ENCODE results near the gene PTPRN2. TPM values are rescaled to one million over a fixed set of nuclear protein-coding genes. Genes with fewer than 3 reads are reported as not detected.

Gene PTPRN2
- total RNA-seq, 2 experiments from 2014 or later, result 0.46 to 0.51 TPM

DNA sequence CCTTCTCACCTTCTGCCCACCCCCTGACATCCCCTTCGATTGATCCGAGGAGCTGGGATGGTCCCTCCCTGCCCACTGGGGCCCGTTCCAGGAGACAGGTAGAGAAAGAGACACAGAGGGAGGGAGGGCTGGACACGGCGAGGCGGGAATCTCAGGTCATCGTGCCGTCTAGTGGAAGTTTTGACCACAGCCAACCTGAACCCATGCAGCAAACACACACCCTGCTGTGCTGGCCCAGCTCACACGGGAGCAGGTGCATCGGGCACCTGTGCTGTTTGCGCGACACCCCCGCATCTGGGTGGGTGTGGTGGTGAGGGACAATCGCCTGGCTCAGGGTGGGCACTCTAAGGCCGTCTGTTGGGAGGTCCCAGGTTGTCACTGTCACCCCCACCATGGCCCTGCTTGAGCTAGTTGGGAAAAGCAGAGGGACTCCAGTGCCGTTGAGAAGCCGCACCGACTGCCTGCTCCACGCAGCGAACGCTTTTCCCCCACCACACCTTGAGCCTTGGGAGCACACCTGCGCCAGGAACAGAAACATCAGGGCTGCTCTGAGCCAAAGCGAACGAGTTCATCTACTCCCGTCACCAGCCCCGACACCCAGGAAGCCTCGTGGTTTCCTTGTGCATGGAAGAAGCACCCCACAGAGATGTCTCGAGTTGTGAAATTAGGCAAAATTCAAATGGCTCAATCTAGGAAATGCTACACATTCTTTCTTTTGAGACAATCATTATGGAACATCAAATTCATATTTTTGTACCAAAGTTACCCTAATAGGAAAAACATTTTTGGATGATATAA is 965.0 kb downstream of the PTPRN2 start:
- no peak overlapping the region for H3K4me3 Mint-ChIP-seq
- no peak for DNase-seq
- peaks cover 56% of the 10 kb centered on the region for H3K4me1 Mint-ChIP-seq
- H3K36me3 Mint-ChIP-seq (ENCODE audit: low read depth), result no peaks in the 10 kb centered on the region
- POLR2A ChIA-PET, result no interaction called here
- ATAC-seq, result no peak
- no peak overlapping the region for H3K27ac Mint-ChIP-seq
- H3K9me3 Mint-ChIP-seq (ENCODE audit: low read depth), result no peaks in the 10 kb centered on the region
- no peaks in the 10 kb centered on the region for H3K27me3 Mint-ChIP-seq
- intact Hi-C loops (cut with DNase I, micrococcal nuclease), result no loop called here
- CTCF ChIA-PET, result interaction anchor here (1.5 kb wide), 1 partner anchor 11 kb away, joined by 3 read pairs; no protein-coding TSS in a partner anchor

DNA sequence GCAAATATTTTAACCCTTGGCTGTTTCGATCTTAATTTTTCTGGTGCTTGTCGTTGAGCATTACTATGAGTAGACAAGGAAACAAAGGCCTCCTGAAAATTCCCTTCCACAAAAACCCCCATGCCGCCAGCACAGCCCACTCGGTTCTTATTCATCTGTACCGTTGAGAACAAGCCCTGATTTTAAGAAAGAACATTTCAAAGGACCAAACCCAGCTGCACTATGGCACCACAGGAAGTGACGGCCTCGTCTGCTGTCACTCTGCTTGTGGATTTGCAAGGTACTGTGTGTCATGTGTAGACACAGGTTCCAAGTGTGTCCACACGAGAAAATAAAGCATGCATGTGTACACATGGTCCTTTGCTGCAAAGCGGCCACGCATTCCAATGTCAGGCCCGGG is 965.6 kb downstream of the PTPRN2 start:
- H3K27ac Mint-ChIP-seq, result no peak overlapping the region
- DNase-seq (peak; percentile 41), ATAC-seq (peak; percentile 59)
- intact Hi-C loops (cut with DNase I, micrococcal nuclease), result no loop called here
- H3K27me3 Mint-ChIP-seq, result no peaks in the 10 kb centered on the region
- H3K36me3 Mint-ChIP-seq (ENCODE audit: low read depth), result no peaks in the 10 kb centered on the region
- H3K9me3 Mint-ChIP-seq (ENCODE audit: low read depth), result no peaks in the 10 kb centered on the region
- POLR2A ChIA-PET, result no interaction called here
- H3K4me3 Mint-ChIP-seq, result no peak overlapping the region
- CTCF ChIA-PET, result no interaction called here
- peaks cover 50% of the 10 kb centered on the region for H3K4me1 Mint-ChIP-seq

DNA sequence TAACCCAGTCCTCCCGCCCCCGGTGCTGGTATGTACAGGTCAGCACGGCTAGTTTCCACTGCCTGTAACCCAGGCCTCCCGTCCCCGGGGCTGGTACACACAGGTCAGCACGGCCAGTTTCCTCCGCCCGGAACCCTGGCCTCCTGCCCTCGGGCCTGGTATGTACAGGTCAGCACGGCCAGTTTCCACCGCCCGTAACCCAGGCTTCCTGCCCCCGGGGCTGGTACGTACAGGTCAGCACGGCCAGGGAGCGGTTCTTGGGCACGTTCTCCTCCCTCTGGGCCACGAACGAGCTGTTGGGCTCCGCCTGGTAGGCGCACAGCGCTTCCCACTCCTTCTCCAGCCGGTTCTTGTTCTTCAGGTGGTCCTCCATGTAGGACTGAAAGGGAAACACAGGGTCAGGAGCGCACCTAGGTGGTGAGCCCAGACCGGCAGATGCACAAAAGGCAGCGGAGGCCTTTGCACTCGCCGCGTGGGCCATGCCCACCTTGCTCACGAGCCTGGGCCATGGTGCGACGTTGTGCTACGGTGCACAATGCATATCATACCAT is 966.4 kb downstream of the PTPRN2 start:
- no peaks in the 10 kb centered on the region for H3K9me3 Mint-ChIP-seq (ENCODE audit: low read depth)
- no peak overlapping the region for H3K4me3 Mint-ChIP-seq
- ChIA-PET CTCF (no interaction called here), POLR2A (no interaction called here)
- ATAC-seq, result no peak
- DNase-seq, result no peak
- no peaks in the 10 kb centered on the region for H3K27me3 Mint-ChIP-seq
- intact Hi-C loops (cut with DNase I, micrococcal nuclease), result no loop called here
- H3K27ac Mint-ChIP-seq, result no peak overlapping the region
- H3K36me3 Mint-ChIP-seq (ENCODE audit: low read depth), result no peaks in the 10 kb centered on the region
- peaks cover 42% of the 10 kb centered on the region for H3K4me1 Mint-ChIP-seq

DNA sequence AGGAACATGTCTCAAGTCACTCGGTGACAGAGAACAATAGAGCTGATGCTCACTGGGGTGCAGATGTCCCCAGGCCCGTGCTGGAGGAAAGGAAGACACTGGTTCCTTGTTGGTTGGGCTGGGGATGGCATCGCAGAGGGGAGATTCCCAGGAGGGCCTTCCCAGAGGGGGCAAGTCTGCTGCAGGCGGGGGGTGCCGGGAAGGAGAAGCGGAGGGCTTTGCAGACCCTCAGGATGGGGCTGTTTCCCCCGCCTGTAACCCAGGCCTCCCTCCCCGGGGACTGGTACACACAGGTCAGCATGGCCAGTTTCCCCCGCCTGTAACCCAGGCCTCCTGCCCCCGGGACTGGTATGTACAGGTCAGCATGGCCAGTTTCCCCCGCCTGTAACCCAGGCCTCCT is 967.0 kb downstream of the PTPRN2 start:
- ATAC-seq (no peak), DNase-seq (no peak)
- intact Hi-C loops (cut with DNase I, micrococcal nuclease), result no loop called here
- Mint-ChIP-seq H3K27ac (no peak overlapping the region), H3K9me3 (ENCODE audit: low read depth) (no peaks in the 10 kb centered on the region), H3K36me3 (ENCODE audit: low read depth) (no peaks in the 10 kb centered on the region), H3K4me3 (no peak overlapping the region), H3K27me3 (no peaks in the 10 kb centered on the region), H3K4me1 (peaks cover 36% of the 10 kb centered on the region)
- ChIA-PET CTCF (interaction anchor here (0.7 kb wide), 1 partner anchor 30 kb away, joined by 3 read pairs; no protein-coding TSS in a partner anchor), POLR2A (no interaction called here)

DNA sequence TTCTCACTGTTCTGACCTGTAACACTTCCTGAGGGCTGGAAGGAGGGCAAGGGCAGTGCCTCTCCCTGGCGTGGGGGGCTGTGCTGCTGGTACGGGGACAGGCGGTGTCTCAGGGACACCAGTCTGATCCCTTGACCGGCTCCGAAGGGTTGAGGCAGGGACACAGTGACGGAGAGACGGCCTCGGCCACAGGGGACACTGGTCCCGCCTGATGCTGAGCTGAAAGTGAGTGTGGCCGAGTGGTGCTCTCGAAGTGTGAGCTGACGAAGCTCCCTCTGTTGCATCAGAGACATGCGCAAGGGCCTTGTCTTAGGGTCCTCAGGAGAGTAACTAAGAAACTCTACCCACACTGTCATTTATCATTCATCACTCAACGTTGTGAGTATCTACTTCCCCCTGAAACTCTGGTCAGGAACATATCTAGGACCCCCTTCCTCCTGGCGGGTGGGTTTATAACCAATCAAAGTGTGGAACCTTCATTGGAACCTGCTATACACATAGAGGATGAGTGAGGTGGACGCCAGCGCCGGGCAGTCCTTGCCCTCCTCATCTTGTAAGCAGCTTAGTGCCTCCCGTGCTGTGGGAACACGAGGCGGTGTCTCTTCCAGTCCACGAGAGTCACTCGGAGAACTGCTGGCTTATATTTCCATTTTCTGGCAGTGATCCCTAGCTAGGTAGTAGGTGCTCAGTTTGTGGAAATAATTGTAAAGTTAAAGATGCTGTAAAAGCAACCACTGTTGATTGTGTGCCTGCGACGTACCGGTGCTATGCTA is 967.7 kb downstream of the PTPRN2 start:
- ChIA-PET CTCF (interaction anchor here (0.6 to 0.7 kb wide), 2 partner anchors 29 to 73 kb away, joined by 3 read pairs; no protein-coding TSS in a partner anchor), POLR2A (interaction anchor here (0.6 kb wide), 1 partner anchor 1070 kb away, joined by 3 read pairs; no protein-coding TSS in a partner anchor)
- Mint-ChIP-seq H3K27ac (no peak overlapping the region), H3K27me3 (no peaks in the 10 kb centered on the region), H3K4me1 (peaks cover 30% of the 10 kb centered on the region), H3K36me3 (ENCODE audit: low read depth) (no peaks in the 10 kb centered on the region), H3K9me3 (ENCODE audit: low read depth) (no peaks in the 10 kb centered on the region), H3K4me3 (no peak overlapping the region)
- intact Hi-C loops (cut with DNase I, micrococcal nuclease), result loop anchor here in 1 of 2 experiments (10.0 kb wide), 1 partner anchor 255 kb away; no protein-coding TSS in a partner anchor
- DNase-seq (no peak), ATAC-seq (no peak)

DNA sequence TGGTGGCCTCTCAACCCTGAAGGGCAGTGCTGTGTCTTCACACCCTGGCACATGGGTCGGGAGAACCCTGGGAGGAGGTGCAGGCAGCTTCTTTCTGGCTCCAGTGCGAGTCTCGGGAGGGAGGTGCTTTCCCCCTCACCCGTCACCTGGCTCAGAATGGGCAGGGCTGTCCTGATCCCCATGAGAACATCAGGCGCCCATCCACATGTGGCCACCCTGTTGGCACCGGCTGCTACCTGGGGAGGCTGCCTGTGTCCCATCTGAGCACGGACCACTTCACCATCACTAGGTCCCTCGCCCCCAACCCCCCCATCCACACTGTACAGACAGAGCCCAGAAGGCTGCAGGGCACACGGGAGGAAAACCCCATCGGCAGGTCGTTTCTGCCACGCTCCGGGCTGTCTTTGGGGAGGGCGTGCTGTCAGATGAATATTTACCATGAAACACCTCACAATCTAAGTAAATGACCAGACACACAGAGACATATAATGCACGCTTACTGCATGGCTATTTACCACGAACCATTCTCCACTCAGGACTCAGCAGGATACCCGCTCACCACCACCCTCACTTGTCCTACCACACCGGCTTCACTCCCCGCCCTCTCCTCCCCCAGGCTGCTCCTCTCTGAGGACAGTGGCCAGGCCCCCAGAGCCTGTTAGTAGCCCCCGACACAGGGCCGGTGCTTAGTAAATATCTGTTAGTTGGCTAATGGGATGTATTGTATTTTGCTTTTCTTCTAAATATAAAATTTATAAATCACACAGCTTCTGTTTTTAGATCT is 968.6 kb downstream of the PTPRN2 start:
- Mint-ChIP-seq H3K36me3 (ENCODE audit: low read depth) (no peaks in the 10 kb centered on the region), H3K27me3 (no peaks in the 10 kb centered on the region), H3K4me3 (no peak overlapping the region), H3K9me3 (ENCODE audit: low read depth) (no peaks in the 10 kb centered on the region), H3K27ac (no peak overlapping the region), H3K4me1 (peaks cover 27% of the 10 kb centered on the region)
- POLR2A ChIA-PET, result interaction anchor here (0.6 kb wide), 1 partner anchor 1071 kb away, joined by 3 read pairs; no protein-coding TSS in a partner anchor
- ATAC-seq, result no peak
- intact Hi-C loops (cut with DNase I, micrococcal nuclease), result loop anchor here in 1 of 2 experiments (10.0 kb wide), 1 partner anchor 256 kb away; no protein-coding TSS in a partner anchor
- CTCF ChIA-PET, result interaction anchor here (0.6 kb wide), 1 partner anchor 74 kb away, joined by 3 read pairs; no protein-coding TSS in a partner anchor
- no peak for DNase-seq

DNA sequence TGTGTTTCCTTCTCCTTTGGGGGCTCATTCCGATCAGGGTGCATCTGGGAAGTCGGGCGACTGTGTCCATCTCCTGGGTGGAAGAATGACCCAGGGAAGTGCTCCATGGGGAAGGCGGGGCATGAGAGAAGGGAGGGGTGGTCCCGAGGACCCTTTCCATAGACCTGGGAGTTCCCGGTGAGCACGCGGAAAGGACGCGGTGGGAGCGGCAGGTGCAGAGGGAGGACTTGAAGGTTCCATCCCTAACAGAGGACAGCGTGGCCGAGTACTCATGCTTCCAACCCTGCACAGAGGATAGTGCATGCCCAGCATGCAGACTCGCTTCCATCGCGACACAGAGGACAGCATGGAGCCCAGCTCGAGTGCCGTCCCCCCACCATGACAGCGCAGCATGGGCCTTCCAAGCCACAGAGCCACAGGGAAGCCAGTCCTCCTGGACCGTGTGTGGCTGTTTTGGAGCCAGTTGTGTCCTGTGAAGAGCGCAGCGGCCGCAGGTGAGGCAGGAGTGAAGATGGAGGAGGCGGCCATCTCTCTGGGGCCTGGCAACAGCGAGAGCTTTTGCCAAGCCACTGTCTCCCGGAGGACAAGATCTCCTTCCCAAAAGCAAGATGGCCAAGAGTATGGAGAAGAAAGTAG is 969.4 kb downstream of the PTPRN2 start:
- Mint-ChIP-seq H3K27ac (no peak overlapping the region), H3K9me3 (ENCODE audit: low read depth) (no peaks in the 10 kb centered on the region), H3K4me1 (peaks cover 19% of the 10 kb centered on the region), H3K36me3 (ENCODE audit: low read depth) (no peaks in the 10 kb centered on the region), H3K27me3 (no peaks in the 10 kb centered on the region), H3K4me3 (no peak overlapping the region)
- intact Hi-C loops (cut with DNase I, micrococcal nuclease), result loop anchor here in 1 of 2 experiments (10.0 kb wide), 1 partner anchor 257 kb away; no protein-coding TSS in a partner anchor
- CTCF ChIA-PET, result no interaction called here
- ATAC-seq (no peak), DNase-seq (no peak)
- POLR2A ChIA-PET, result no interaction called here

DNA sequence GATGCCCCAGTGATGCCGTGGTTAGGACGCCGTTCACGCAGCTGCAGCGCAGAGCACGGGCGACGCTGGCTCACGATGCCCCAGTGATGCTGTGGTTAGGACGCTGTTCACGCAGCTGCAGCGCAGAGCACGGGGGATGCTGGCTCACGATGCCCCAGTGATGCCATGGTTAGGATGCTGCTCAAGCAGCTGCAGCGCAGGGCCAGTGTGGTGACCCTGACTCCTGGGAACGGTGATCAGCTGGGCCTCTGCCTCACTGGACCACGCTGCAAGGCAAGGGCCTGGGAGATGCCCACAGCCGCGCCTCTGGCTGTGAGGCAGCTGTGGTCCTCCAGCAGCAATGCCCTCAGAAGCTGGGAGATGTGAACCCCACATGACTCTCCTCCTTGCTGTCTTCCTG is 970.2 kb downstream of the PTPRN2 start:
- intact Hi-C loops (cut with DNase I, micrococcal nuclease), result loop anchor here in 1 of 2 experiments (10.0 kb wide), 1 partner anchor 257 kb away; no protein-coding TSS in a partner anchor
- Mint-ChIP-seq H3K36me3 (ENCODE audit: low read depth) (no peaks in the 10 kb centered on the region), H3K9me3 (ENCODE audit: low read depth) (no peaks in the 10 kb centered on the region), H3K4me1 (peaks cover 14% of the 10 kb centered on the region), H3K27me3 (no peaks in the 10 kb centered on the region), H3K27ac (no peak overlapping the region), H3K4me3 (no peak overlapping the region)
- no peak for ATAC-seq
- no peak for DNase-seq
- ChIA-PET POLR2A (no interaction called here), CTCF (interaction anchor here (1.6 kb wide), 1 partner anchor 10 kb away, joined by 5 read pairs; no protein-coding TSS in a partner anchor)

DNA sequence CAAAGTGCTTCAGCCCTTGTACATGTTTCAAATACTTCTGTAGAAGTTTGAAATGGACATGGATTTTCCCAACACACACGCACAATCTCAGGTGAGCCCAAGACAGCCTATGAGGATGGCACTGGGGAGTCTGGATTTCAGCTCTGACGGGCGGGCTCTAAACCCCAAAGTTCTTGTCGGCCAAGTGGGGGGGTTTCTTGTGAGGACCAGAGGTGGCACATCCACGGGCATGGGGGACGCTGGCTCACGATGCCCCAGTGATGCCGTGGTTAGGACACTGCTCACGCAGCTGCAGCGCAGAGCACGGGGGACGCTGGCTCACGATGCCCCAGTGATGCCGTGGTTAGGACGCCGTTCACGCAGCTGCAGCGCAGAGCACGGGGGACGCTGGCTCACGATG is 970.7 kb downstream of the PTPRN2 start:
- peaks cover 14% of the 10 kb centered on the region for H3K4me1 Mint-ChIP-seq
- no peak for ATAC-seq
- no peaks in the 10 kb centered on the region for H3K36me3 Mint-ChIP-seq (ENCODE audit: low read depth)
- intact Hi-C loops (cut with DNase I, micrococcal nuclease), result loop anchor here in 1 of 2 experiments (10.0 kb wide), 1 partner anchor 258 kb away; no protein-coding TSS in a partner anchor
- no peak overlapping the region for H3K27ac Mint-ChIP-seq
- CTCF ChIA-PET, result interaction anchor here (1.6 kb wide), 1 partner anchor 10 kb away, joined by 5 read pairs; no protein-coding TSS in a partner anchor
- H3K27me3 Mint-ChIP-seq, result no peaks in the 10 kb centered on the region
- no peak overlapping the region for H3K4me3 Mint-ChIP-seq
- POLR2A ChIA-PET, result no interaction called here
- DNase-seq, result no peak
- no peaks in the 10 kb centered on the region for H3K9me3 Mint-ChIP-seq (ENCODE audit: low read depth)

DNA sequence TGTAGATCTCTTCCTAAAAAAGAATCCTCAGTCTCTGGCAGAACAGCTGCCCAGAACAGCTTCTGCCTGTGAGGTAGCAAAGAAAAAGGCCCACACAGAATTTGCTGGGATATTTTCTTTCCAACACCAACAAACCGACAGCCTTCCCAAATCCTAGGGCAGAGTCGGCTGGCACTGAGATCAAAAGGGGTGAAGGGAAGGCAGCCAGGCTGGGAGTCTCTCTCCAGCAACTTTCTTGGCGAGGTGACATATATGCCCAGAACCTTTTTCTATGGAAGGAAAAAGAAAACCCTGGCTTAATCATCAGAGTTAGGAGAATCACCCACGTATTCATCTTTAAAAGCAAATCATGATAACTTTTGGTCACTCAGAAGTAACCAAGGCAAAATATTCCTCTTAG is 971.2 kb downstream of the PTPRN2 start:
- ChIA-PET CTCF (interaction anchor here (1.6 kb wide), 1 partner anchor 11 kb away, joined by 5 read pairs; no protein-coding TSS in a partner anchor), POLR2A (no interaction called here)
- H3K27me3 Mint-ChIP-seq, result no peaks in the 10 kb centered on the region
- H3K9me3 Mint-ChIP-seq (ENCODE audit: low read depth), result no peaks in the 10 kb centered on the region
- no peak overlapping the region for H3K27ac Mint-ChIP-seq
- intact Hi-C loops (cut with DNase I, micrococcal nuclease), result loop anchor here in 1 of 2 experiments (10.0 kb wide), 1 partner anchor 258 kb away; no protein-coding TSS in a partner anchor
- no peak for DNase-seq
- no peaks in the 10 kb centered on the region for H3K36me3 Mint-ChIP-seq (ENCODE audit: low read depth)
- no peak overlapping the region for H3K4me3 Mint-ChIP-seq
- no peak for ATAC-seq
- peaks cover 10% of the 10 kb centered on the region for H3K4me1 Mint-ChIP-seq
